Bronchial epithelial cell (primary cell): ENCODE results near the gene SLC26A11. TPM values are rescaled to one million over a fixed set of nuclear protein-coding genes. Genes with fewer than 3 reads are reported as not detected.

Experiments
- DNase-seq: peaks from one replicate; pipeline ENCODE4 v3.0.0-alpha.2; 2010; ENCODE audit warnings: low read depth
- FAIRE-seq: peaks from 2 replicates; lab custom pipeline; 2011; peaks lifted over from hg19 to GRCh38; lab: Jason Lieb, UNC
- H3K27me3 ChIP-seq: 2 replicates; pipeline ENCODE4 v1.5.1; 2011; ENCODE audit warnings: low read length; ENCODE audit not compliant: control insufficient read depth, insufficient read depth
- H3K36me3 ChIP-seq: 2 replicates; pipeline ENCODE4 v1.5.1; 2011; ENCODE audit warnings: low read length; ENCODE audit not compliant: control insufficient read depth, insufficient read depth
- H3K4me3 ChIP-seq: 2 replicates; pipeline ENCODE4 v1.5.1; 2011; ENCODE audit warnings: mild to moderate bottlenecking, low read depth, low read length, control low read depth
- CTCF ChIP-seq: IDR thresholded peaks from 2 replicates; pipeline ENCODE4 v1.5.1; 2011; ENCODE audit warnings: mild to moderate bottlenecking, moderate library complexity, low read length, control low read depth, inconsistent platforms; ENCODE audit not compliant: insufficient read depth, severe bottlenecking
- total RNA-seq: library from RNA; depleted of rRNA; stranded (reverse); fragments of >200 nt; gene quantifications from 2 replicates; pipeline ENCODE4 v1.2.1, GENCODE V29; 2014

Gene SLC26A11
- total RNA-seq, 1 donor from 2014 or later: 1.3 TPM

- Histone ChIP-seq H3K27me3 (peaks cover 3% of the 10 kb centered on the region), H3K4me3 (no peak overlapping the region), H3K36me3 (peaks cover under 1% of the 10 kb centered on the region)
- FAIRE-seq (peak; percentile 77), DNase-seq (no peak)
- no peak for TF ChIP-seq CTCF
These were observed 3.5 kb upstream of the SLC26A11 start for GRCh38 chr17:80216473-80217456.

GRCh38 chr17:80217703-80218362 lies 2.4 kb upstream of the SLC26A11 start:
- peaks cover 3% of the 10 kb centered on the region for H3K27me3 ChIP-seq
- peak; percentile 66 for FAIRE-seq
- TF ChIP-seq CTCF: no peak
- DNase-seq: no peak
- no peaks in the 10 kb centered on the region for H3K36me3 ChIP-seq
- no peak overlapping the region for H3K4me3 ChIP-seq

GRCh38 chr17:80218391-80218790 lies 1.8 kb upstream of the SLC26A11 start:
- no peaks in the 10 kb centered on the region for H3K36me3 ChIP-seq
- no peak for FAIRE-seq

GRCh38 chr17:80219013-80219762 lies 1.0 kb upstream of the SLC26A11 start:
- no peak for FAIRE-seq
- Histone ChIP-seq H3K4me3 (peak overlapping the region; percentile 76), H3K36me3 (no peaks in the 10 kb centered on the region), H3K27me3 (peaks cover 3% of the 10 kb centered on the region)
- peak; percentile 45 for DNase-seq
- TF ChIP-seq CTCF: no peak

More at GRCh38 chr17:80218391-80218790, 1.8 kb upstream of the SLC26A11 start:
- DNase-seq: no peak
- Histone ChIP-seq H3K27me3 (peaks cover 3% of the 10 kb centered on the region), H3K4me3 (no peak overlapping the region)
- no peak for TF ChIP-seq CTCF

- Histone ChIP-seq H3K4me3 (peak overlapping the region; percentile 76), H3K27me3 (peaks cover 3% of the 10 kb centered on the region), H3K36me3 (no peaks in the 10 kb centered on the region)
- TF ChIP-seq CTCF: no peak
- FAIRE-seq: no peak
- no peak for DNase-seq
These were observed 519 bp upstream of the SLC26A11 start for GRCh38 chr17:80219763-80220053.
